Hepatocyte (in vitro differentiated cells): ENCODE measurements around the gene DZIP1. TPM values are rescaled to one million over a fixed set of nuclear protein-coding genes. Genes with fewer than 3 reads are reported as not detected.

Experiments used
- DNase-seq: peaks from one replicate; pipeline ENCODE4 v3.0.0-alpha.2; 2016; ENCODE audit warnings: low spot score
- H2AFZ ChIP-seq: fragments of 200-600 bp; sonication (generic); 2 replicates; pipeline ENCODE4 v1.6.0; 2016; ENCODE audit warnings: antibody characterized with exemption, mild to moderate bottlenecking
- H3K27ac ChIP-seq: fragments of 200-600 bp; sonication (generic); 2 replicates; pipeline ENCODE4 v1.5.1; 2016; ENCODE audit warnings: mild to moderate bottlenecking
- H3K27me3 ChIP-seq: fragments of 200-600 bp; sonication (generic); 2 replicates; pipeline ENCODE4 v1.6.1; 2016
- H3K36me3 ChIP-seq: fragments of 200-600 bp; sonication (generic); replicated peaks from 2 replicates; pipeline ENCODE4 v1.5.1; 2016; ENCODE audit warnings: low read depth; ENCODE audit not compliant: insufficient read depth
- H3K4me1 ChIP-seq: fragments of 200-600 bp; sonication (generic); 2 replicates; pipeline ENCODE4 v1.5.1; 2016; ENCODE audit warnings: mild to moderate bottlenecking, moderate library complexity; ENCODE audit not compliant: insufficient read depth
- H3K4me2 ChIP-seq: fragments of 200-600 bp; sonication (generic); 2 replicates; pipeline ENCODE4 v1.6.0; 2016
- H3K4me3 ChIP-seq: fragments of 200-600 bp; sonication (generic); 2 replicates; pipeline ENCODE4 v1.5.1; 2016; ENCODE audit warnings: mild to moderate bottlenecking
- H3K79me2 ChIP-seq: fragments of 200-600 bp; sonication (generic); 2 replicates; pipeline ENCODE4 v1.6.0; 2017; ENCODE audit warnings: mild to moderate bottlenecking
- H3K9me2 ChIP-seq: fragments of 200-600 bp; sonication (generic); replicated peaks from 2 replicates; pipeline ENCODE4 v1.6.0; 2017; ENCODE audit warnings: mild to moderate bottlenecking; ENCODE audit not compliant: insufficient read depth
- H3K9me3 ChIP-seq: fragments of 200-600 bp; sonication (generic); 2 replicates; pipeline ENCODE4 v1.5.1; 2016; ENCODE audit warnings: low read depth, mild to moderate bottlenecking
- H4K20me1 ChIP-seq: fragments of 200-600 bp; sonication (generic); 2 replicates; pipeline ENCODE4 v1.6.0; 2016; ENCODE audit warnings: mild to moderate bottlenecking; ENCODE audit not compliant: insufficient read depth, poor library complexity, severe bottlenecking
- EZH2 ChIP-seq: fragments of 200-600 bp; sonication (generic); IDR thresholded peaks from 2 replicates; pipeline ENCODE4 v1.6.1; 2016; ENCODE audit warnings: antibody characterized with exemption, mild to moderate bottlenecking, borderline replicate concordance
- EZH2phosphoT487 ChIP-seq: fragments of 200-600 bp; sonication (generic); IDR thresholded peaks from one replicate; pipeline ENCODE4 v1.6.1; 2018; ENCODE audit warnings: antibody characterized with exemption, mild to moderate bottlenecking, low read depth, moderate library complexity; ENCODE audit not compliant: unreplicated experiment, severe bottlenecking
- WGBS: methylation state at CpG from one replicate; pipeline ENCODE4 v1.1.6; 2016; ENCODE audit warnings: low lambda C conversion rate; ENCODE audit errors: missing lambda C conversion rate; 5-methylcytosine and 5-hydroxymethylcytosine counted together
- polyA plus RNA-seq: library from polyadenylated mRNA; unstranded; fragments of >200 nt; fragmentation: Nextera tagmentation; extraction: Ambion mirVana; gene quantifications from 2 replicates; pipeline ENCODE4 v1.2.1, GENCODE V29; 2016
- total RNA-seq: library from RNA; depleted of rRNA; stranded (reverse); fragments of >200 nt; gene quantifications from 2 replicates; pipeline ENCODE4 v1.2.3, GENCODE V29; 2014
- TF ChIP-seq, protein P1 (sequence below): fragments of 200-600 bp; sonication (generic); IDR thresholded peaks from 2 replicates; pipeline ENCODE4 v1.5.1; 2016; ENCODE audit warnings: antibody characterized with exemption, mild to moderate bottlenecking; ENCODE audit not compliant: poor library complexity

DZIP1 gene
- total and polyA plus RNA-seq, 2 experiments from 2014 or later, result 7.2 to 23.2 TPM

DNA sequence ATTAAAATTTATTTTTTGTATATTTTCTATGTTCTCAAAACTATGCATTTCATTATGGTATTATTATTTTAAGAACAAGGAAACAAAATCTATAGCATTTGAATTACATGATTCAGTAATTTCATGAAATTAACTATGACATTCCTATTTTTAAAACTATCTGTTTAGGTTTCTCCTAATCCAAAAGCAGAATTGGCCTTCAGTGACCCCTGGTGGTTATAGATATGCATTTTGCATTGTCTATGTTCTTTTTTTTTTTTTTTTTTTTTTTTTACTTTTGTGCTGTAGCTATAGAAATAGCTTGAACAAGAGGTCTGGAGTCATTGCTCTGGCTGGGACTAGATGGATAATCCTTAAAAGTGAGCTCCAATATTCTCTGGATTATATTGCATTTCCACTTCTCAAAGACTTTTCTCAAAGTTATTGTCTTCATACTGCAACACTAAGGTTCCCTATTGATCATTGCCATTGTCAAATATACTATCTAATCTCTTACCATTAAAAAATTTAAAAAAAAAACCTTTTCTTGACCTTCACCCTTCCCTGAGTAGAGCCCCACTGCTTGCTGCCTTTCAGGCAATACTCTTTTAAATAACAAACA lies 16.6 kb upstream of the DZIP1 start:
- no peak for TF ChIP-seq EZH2
- TF ChIP-seq, protein P1, sequence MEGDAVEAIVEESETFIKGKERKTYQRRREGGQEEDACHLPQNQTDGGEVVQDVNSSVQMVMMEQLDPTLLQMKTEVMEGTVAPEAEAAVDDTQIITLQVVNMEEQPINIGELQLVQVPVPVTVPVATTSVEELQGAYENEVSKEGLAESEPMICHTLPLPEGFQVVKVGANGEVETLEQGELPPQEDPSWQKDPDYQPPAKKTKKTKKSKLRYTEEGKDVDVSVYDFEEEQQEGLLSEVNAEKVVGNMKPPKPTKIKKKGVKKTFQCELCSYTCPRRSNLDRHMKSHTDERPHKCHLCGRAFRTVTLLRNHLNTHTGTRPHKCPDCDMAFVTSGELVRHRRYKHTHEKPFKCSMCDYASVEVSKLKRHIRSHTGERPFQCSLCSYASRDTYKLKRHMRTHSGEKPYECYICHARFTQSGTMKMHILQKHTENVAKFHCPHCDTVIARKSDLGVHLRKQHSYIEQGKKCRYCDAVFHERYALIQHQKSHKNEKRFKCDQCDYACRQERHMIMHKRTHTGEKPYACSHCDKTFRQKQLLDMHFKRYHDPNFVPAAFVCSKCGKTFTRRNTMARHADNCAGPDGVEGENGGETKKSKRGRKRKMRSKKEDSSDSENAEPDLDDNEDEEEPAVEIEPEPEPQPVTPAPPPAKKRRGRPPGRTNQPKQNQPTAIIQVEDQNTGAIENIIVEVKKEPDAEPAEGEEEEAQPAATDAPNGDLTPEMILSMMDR, result peak; percentile 54

GRCh38 chr13:95659500-95659899 lies 15.0 kb upstream of the DZIP1 start:
- no peak for DNase-seq
- no peaks in the 10 kb centered on the region for H3K79me2 ChIP-seq
- no peak overlapping the region for H3K4me2 ChIP-seq
- H4K20me1 ChIP-seq, result no peaks in the 10 kb centered on the region
- H3K9me2 ChIP-seq, result no peaks in the 10 kb centered on the region
- H2AFZ ChIP-seq, result no peak overlapping the region
- H3K4me1 ChIP-seq, result peaks cover 4% of the 10 kb centered on the region
- H3K27ac ChIP-seq, result no peak overlapping the region
- no peaks in the 10 kb centered on the region for H3K36me3 ChIP-seq
- no peaks in the 10 kb centered on the region for H3K9me3 ChIP-seq
- TF ChIP-seq, protein P1, result no peak
- TF ChIP-seq EZH2phosphoT487 (no peak), EZH2 (no peak)
- H3K27me3 ChIP-seq, result no peaks in the 10 kb centered on the region
- H3K4me3 ChIP-seq, result no peak overlapping the region

More for the DNA sequence above, 16.6 kb upstream of the DZIP1 start:
- peak; percentile 64 for DNase-seq
- Histone ChIP-seq H3K9me3 (peaks cover 3% of the 10 kb centered on the region), H3K4me2 (no peak overlapping the region), H4K20me1 (no peaks in the 10 kb centered on the region), H3K27me3 (no peaks in the 10 kb centered on the region), H3K79me2 (no peaks in the 10 kb centered on the region), H2AFZ (no peak overlapping the region), H3K9me2 (no peaks in the 10 kb centered on the region), H3K4me3 (no peak overlapping the region), H3K4me1 (peaks cover 4% of the 10 kb centered on the region), H3K27ac (no peak overlapping the region), H3K36me3 (no peaks in the 10 kb centered on the region)

- Histone ChIP-seq H3K4me3 (no peak overlapping the region), H3K9me3 (no peaks in the 10 kb centered on the region), H2AFZ (no peak overlapping the region), H3K79me2 (no peaks in the 10 kb centered on the region), H3K4me1 (peaks cover 4% of the 10 kb centered on the region), H3K4me2 (no peak overlapping the region), H3K27me3 (no peaks in the 10 kb centered on the region), H3K36me3 (no peaks in the 10 kb centered on the region), H3K27ac (no peak overlapping the region), H3K9me2 (no peaks in the 10 kb centered on the region), H4K20me1 (no peaks in the 10 kb centered on the region)
- WGBS, result 52% methylated on average over 3 of the region's 3 CpGs
- DNase-seq, result peak; percentile 30
- no peak for TF ChIP-seq EZH2
- TF ChIP-seq, protein P1, result no peak
- no peak for TF ChIP-seq EZH2phosphoT487
These were observed 12.0 kb upstream of the DZIP1 start for GRCh38 chr13:95656386-95657015.

DNA sequence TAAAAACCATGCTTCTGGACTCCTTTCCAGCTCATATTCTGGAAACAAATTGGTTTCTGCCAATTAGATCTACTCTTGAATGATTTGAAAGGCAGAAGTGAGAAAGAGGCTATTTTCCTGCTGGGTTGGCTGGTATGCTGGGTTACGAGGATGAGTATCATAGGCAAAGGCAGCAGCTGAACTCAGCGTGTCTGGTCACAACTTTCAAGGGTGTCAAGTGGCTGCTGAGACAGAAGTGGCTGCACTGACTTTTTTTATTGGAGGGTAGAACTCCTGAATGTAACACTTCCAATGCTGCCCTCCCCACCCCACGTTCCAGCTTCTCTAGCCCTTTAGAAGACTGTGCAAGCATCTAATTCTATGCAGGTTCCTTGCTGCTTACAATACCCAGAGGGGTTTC lies 8.3 kb upstream of the DZIP1 start:
- H2AFZ ChIP-seq, result no peak overlapping the region
- no peaks in the 10 kb centered on the region for H3K36me3 ChIP-seq
- no peaks in the 10 kb centered on the region for H4K20me1 ChIP-seq
- no peak overlapping the region for H3K4me2 ChIP-seq
- H3K27ac ChIP-seq, result no peak overlapping the region
- H3K4me3 ChIP-seq, result no peak overlapping the region
- WGBS, result 53% methylated on average over 3 of the region's 3 CpGs
- TF ChIP-seq, protein P1, result no peak
- TF ChIP-seq EZH2, result no peak
- TF ChIP-seq EZH2phosphoT487, result no peak
- no peaks in the 10 kb centered on the region for H3K79me2 ChIP-seq
- no peak for DNase-seq
- no peaks in the 10 kb centered on the region for H3K9me3 ChIP-seq
- no peaks in the 10 kb centered on the region for H3K9me2 ChIP-seq
- no peaks in the 10 kb centered on the region for H3K27me3 ChIP-seq
- H3K4me1 ChIP-seq, result peaks cover 4% of the 10 kb centered on the region
